Gastrocnemius medialis (tissue), 4 donors: Measurements from ENCODE around the gene ERICH3.

ENCODE experiments used
- CTCF ChIP-seq, 5 experiments: fragments of 450-650 bp in 3 of 5; fragments of 200-600 bp in 2 of 5; sonication (generic) in 2 of 5; IDR thresholded peaks in 4 of 5; conservative IDR thresholded peaks in 1 of 5; 1 replicate in 4 of 5; 2 replicates in 1 of 5; pipeline ENCODE4 v1.5.1; 2016 to 2019; ENCODE audit warnings: antibody characterized with exemption in 5 of 5, mild to moderate bottlenecking in 3 of 5, moderate library complexity in 3 of 5
- POLR2A ChIP-seq, 2 donors: fragments of 450-650 bp; IDR thresholded peaks; one replicate each; pipeline ENCODE4 v1.6.1; 2017; ENCODE audit warnings: antibody characterized with exemption in 2 of 2, mild to moderate bottlenecking in 2 of 2, moderate library complexity in 2 of 2

- no peak for TF ChIP-seq CTCF (IDR thresholded peaks at IDR 0.05 in 4 of 5, conservative IDR thresholded peaks at IDR 0.05 in 1 of 5)
- TF ChIP-seq POLR2A (IDR thresholded peaks at IDR 0.05) = no peak
Measured at GRCh38 chr1:74548961-74549750, 124.4 kb downstream of the ERICH3 start.
